Measurements from ENCODE around the gene NEAT1.
"Not testable (repeated sequence)": the region's sequence is repeated elsewhere in the genome, so short reads cannot be mapped to it uniquely, and the experiment has no call there.

The NEAT1 gene

GRCh38 chr11:65452806-65453490, 30.4 kb downstream of the NEAT1 start:
- FAIRE-seq (no peak), DNase-seq (ENCODE audit: insufficient read length, low spot score) (no peak)
- TF ChIP-seq CTCF (IDR thresholded peaks at IDR 0.05; ENCODE audit: insufficient read depth, missing control alignments), result no peak

- TF ChIP-seq CTCF (IDR thresholded peaks at IDR 0.05; ENCODE audit: insufficient read depth, missing control alignments), result no peak
- no peak for DNase-seq (ENCODE audit: insufficient read length, low spot score)
- no peak for FAIRE-seq
Observed at GRCh38 chr11:65454311-65454695, 31.7 kb downstream of the NEAT1 start.

- TF ChIP-seq CTCF (IDR thresholded peaks at IDR 0.05; ENCODE audit: insufficient read depth, missing control alignments), result peak; percentile 25
- DNase-seq (ENCODE audit: insufficient read length, low spot score) (peak; percentile 100), FAIRE-seq (no peak)
Observed at GRCh38 chr11:65454696-65455456, 32.3 kb downstream of the NEAT1 start.

GRCh38 chr11:65456418-65456817, 33.8 kb downstream of the NEAT1 start:
- TF ChIP-seq CTCF (IDR thresholded peaks at IDR 0.05; ENCODE audit: insufficient read depth, missing control alignments), result no peak
- no peak for DNase-seq (ENCODE audit: insufficient read length, low spot score)
- no peak for FAIRE-seq

- DNase-seq (ENCODE audit: insufficient read length, low spot score) (no peak), FAIRE-seq (no peak)
- no peak for TF ChIP-seq CTCF (IDR thresholded peaks at IDR 0.05; ENCODE audit: insufficient read depth, missing control alignments)
Observed at GRCh38 chr11:65459552-65459951, 37.0 kb downstream of the NEAT1 start.

- not testable (repeated sequence) for DNase-seq (ENCODE audit: insufficient read length, low spot score); FAIRE-seq
Observed at GRCh38 chr11:65465471-65465870, 42.9 kb downstream of the NEAT1 start.

- not testable (repeated sequence) for DNase-seq (ENCODE audit: insufficient read length, low spot score); FAIRE-seq
Observed at GRCh38 chr11:65467306-65467705, 44.7 kb downstream of the NEAT1 start.

- FAIRE-seq (no peak), DNase-seq (ENCODE audit: insufficient read length, low spot score) (no peak)
- TF ChIP-seq CTCF (IDR thresholded peaks at IDR 0.05; ENCODE audit: insufficient read depth, missing control alignments), result peak; percentile 28
Observed at GRCh38 chr11:65468874-65469333, 46.3 kb downstream of the NEAT1 start.
